ENCODE data around the gene WDFY4.

WDFY4 gene

GRCh38 chr10:48839809-48840679 lies 155.4 kb downstream of the WDFY4 start:
- no peaks in the 10 kb centered on the region for H3K36me3 ChIP-seq
- no peaks in the 10 kb centered on the region; the same call in 1 of the 2 replicates for H3K27me3 ChIP-seq
- H3K4me3 ChIP-seq (ENCODE audit: low read depth, low read length) = no peak overlapping the region
- H3K9me3 ChIP-seq = no peaks in the 10 kb centered on the region
- TF ChIP-seq, protein P1, sequence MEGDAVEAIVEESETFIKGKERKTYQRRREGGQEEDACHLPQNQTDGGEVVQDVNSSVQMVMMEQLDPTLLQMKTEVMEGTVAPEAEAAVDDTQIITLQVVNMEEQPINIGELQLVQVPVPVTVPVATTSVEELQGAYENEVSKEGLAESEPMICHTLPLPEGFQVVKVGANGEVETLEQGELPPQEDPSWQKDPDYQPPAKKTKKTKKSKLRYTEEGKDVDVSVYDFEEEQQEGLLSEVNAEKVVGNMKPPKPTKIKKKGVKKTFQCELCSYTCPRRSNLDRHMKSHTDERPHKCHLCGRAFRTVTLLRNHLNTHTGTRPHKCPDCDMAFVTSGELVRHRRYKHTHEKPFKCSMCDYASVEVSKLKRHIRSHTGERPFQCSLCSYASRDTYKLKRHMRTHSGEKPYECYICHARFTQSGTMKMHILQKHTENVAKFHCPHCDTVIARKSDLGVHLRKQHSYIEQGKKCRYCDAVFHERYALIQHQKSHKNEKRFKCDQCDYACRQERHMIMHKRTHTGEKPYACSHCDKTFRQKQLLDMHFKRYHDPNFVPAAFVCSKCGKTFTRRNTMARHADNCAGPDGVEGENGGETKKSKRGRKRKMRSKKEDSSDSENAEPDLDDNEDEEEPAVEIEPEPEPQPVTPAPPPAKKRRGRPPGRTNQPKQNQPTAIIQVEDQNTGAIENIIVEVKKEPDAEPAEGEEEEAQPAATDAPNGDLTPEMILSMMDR (IDR thresholded peaks at IDR 0.05; ENCODE audit: low read depth, low read length) = no peak
- no peaks in the 10 kb centered on the region for H3K4me1 ChIP-seq
- DNase-seq = no peak

DNA sequence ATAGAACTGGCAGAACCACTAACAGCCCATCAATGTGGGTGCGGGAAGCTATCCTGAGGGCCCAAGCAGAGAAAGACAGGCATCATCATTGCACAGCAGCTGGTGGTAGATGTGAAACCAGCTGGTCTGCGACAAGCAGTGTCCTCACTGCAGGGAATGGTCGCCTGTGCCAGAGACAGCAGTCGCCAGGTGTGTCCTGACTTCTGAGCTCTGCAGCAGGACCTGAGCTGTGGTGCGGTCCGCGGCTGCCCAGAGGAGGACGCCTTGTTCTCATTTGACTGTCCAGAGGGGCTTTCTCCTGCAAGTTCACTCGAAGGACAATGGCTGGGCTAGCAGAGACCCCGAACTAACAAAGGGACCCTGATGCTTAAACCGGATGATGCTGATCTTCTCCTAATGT lies 157.6 kb downstream of the WDFY4 start:
- Histone ChIP-seq H3K4me3 (ENCODE audit: low read depth, low read length) (no peak overlapping the region), H3K27me3 (no peaks in the 10 kb centered on the region; the same call in 1 of the 2 replicates), H3K36me3 (no peaks in the 10 kb centered on the region), H3K4me1 (no peaks in the 10 kb centered on the region), H3K9me3 (no peaks in the 10 kb centered on the region)
- TF ChIP-seq, protein P1 (IDR thresholded peaks at IDR 0.05; ENCODE audit: low read depth, low read length) = no peak
- DNase-seq = no peak

DNA sequence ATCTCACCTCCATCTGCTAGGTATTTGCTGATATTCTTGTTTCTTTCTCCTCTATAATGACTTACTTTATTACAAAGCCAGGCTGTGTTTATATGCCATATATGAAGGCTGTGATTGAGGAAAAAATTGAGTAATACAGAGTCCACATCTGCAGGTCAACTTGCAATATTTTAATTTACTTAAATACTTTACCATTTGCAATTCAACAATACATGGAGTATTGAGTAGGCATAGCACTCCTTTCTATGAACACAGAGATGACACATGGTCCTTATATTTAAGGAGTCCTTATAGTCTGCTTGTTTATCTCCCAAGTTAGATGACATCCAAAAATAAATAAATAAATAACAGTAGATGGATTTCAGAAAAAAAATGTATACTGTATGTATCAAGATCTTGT lies 158.5 kb downstream of the WDFY4 start:
- no peaks in the 10 kb centered on the region; the same call in 1 of the 2 replicates for H3K27me3 ChIP-seq
- TF ChIP-seq, protein P1 (IDR thresholded peaks at IDR 0.05; ENCODE audit: low read depth, low read length) = no peak
- no peaks in the 10 kb centered on the region for H3K9me3 ChIP-seq
- no peaks in the 10 kb centered on the region for H3K4me1 ChIP-seq
- DNase-seq = no peak
- H3K4me3 ChIP-seq (ENCODE audit: low read depth, low read length) = no peak overlapping the region
- no peaks in the 10 kb centered on the region for H3K36me3 ChIP-seq

- H3K27me3 ChIP-seq = no peaks in the 10 kb centered on the region; the same call in 1 of the 2 replicates
- no peaks in the 10 kb centered on the region for H3K36me3 ChIP-seq
- H3K9me3 ChIP-seq = no peaks in the 10 kb centered on the region
- no peaks in the 10 kb centered on the region for H3K4me1 ChIP-seq
- TF ChIP-seq, protein P1 (IDR thresholded peaks at IDR 0.05; ENCODE audit: low read depth, low read length) = no peak
- no peak for DNase-seq
- no peak overlapping the region for H3K4me3 ChIP-seq (ENCODE audit: low read depth, low read length)
Observed at GRCh38 chr10:48844616-48845015, 159.9 kb downstream of the WDFY4 start.

DNA sequence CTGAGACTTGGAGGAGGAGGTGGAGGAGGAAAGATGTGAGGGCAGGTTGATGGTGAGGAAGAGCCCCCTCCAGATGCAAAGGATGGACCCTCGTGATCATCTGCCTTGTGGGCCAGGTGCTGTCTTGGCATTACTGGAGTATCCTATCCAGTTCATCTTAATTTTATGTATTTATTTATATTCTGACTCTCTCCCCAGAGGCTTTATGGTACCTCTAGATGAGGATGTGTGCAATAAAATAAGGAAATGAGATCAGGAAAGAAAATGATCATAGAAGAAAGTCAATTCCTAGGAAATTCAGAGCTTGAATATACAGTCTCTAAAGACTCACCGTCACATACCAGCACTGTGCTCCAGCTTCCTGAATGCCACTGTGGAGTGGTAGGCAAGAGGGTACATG lies 160.8 kb downstream of the WDFY4 start:
- Histone ChIP-seq H3K4me3 (ENCODE audit: low read depth, low read length) (no peak overlapping the region), H3K4me1 (no peaks in the 10 kb centered on the region), H3K9me3 (no peaks in the 10 kb centered on the region), H3K27me3 (no peaks in the 10 kb centered on the region; the same call in 1 of the 2 replicates), H3K36me3 (no peaks in the 10 kb centered on the region)
- DNase-seq = no peak
- TF ChIP-seq, protein P1 (IDR thresholded peaks at IDR 0.05; ENCODE audit: low read depth, low read length) = no peak

DNA sequence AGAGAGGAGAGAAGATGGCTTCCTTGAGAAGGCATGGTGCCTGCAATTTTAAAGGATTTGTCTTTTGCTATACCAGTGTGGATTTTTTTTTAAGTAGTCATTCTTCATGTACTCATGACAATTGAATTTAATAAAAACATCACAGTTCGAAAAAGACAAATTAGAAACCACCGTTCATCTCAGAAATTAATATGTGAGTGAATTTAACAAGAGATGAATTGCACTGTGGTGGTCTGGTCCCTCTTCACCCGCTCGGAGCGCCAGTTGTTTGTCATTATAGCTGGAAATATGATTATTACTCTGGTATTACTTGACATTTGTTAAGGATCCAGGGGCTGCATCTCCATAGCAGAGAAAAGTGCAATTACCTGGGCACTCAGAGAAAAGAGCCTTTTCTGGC lies 163.0 kb downstream of the WDFY4 start:
- no peaks in the 10 kb centered on the region for H3K36me3 ChIP-seq
- H3K9me3 ChIP-seq = no peaks in the 10 kb centered on the region
- no peaks in the 10 kb centered on the region for H3K4me1 ChIP-seq
- no peak for DNase-seq
- no peaks in the 10 kb centered on the region; the same call in 1 of the 2 replicates for H3K27me3 ChIP-seq
- no peak overlapping the region for H3K4me3 ChIP-seq (ENCODE audit: low read depth, low read length)
- TF ChIP-seq, protein P1 (IDR thresholded peaks at IDR 0.05; ENCODE audit: low read depth, low read length) = no peak
